ENCODE results near the gene EMILIN2. TPM values are rescaled to one million over a fixed set of nuclear protein-coding genes. Genes with fewer than 3 reads are reported as not detected.

EMILIN2 gene
- polyA plus RNA-seq, 1 donor (not counting 4 experiments of a cell fraction or from before 2014, with no cell fraction given), result 0.07 TPM

DNA sequence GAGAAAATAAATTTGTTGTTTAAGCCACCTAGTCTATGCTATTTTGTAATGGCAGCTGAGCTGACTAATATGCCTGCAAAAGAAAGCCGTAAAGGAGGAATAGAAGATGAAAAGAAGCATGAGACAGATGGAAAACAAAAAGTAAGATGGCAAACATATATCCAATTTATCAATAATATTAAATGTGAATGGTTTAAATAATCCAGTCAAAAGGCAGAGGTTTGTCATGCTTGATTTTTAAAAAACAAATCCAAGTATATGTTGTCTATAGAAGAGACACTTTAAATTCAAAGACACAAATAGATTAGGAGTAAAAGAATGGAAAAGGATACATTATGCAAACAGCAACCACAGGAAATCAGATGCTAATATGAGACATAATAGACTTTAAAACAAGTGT is 35.4 kb upstream of the EMILIN2 start:
- Histone ChIP-seq H4K20me1 (ENCODE audit: control insufficient read depth, extremely low read depth, insufficient read depth, low read length) (no peaks in the 10 kb centered on the region), H3K4me3 (ENCODE audit: control insufficient read depth in 2 of 3, extremely low read depth in 1 of 3, insufficient read depth in 2 of 3, low read depth in 1 of 3, low read length in 3 of 3) (no peak overlapping the region), H3K4me2 (ENCODE audit: control insufficient read depth, extremely low read depth, insufficient read depth, low read depth, low read length) (no peak overlapping the region), H2AFZ (ENCODE audit: control insufficient read depth, low read length) (no peak overlapping the region), H3K9me1 (ENCODE audit: control insufficient read depth, extremely low read depth, insufficient read depth, low read length) (no peaks in the 10 kb centered on the region), H3K27me3 (ENCODE audit: control insufficient read depth, extremely low read depth, insufficient read depth, low read length) (no peaks in the 10 kb centered on the region), H3K9ac (ENCODE audit: control insufficient read depth, extremely low read depth, insufficient read depth, low read length) (no peak overlapping the region), H3K9me3 (ENCODE audit: control insufficient read depth, low read depth, low read length) (no peaks in the 10 kb centered on the region), H3K36me3 (ENCODE audit: control insufficient read depth in 2 of 2, extremely low read depth in 1 of 2, insufficient read depth in 2 of 2, low read length in 2 of 2) (no peaks in the 10 kb centered on the region), H3K4me1 (ENCODE audit: control insufficient read depth, extremely low read depth, insufficient read depth, low read length) (no peaks in the 10 kb centered on the region), H3K79me2 (ENCODE audit: control insufficient read depth, insufficient read depth, low read length) (no peaks in the 10 kb centered on the region), H3K27ac (ENCODE audit: control insufficient read depth, insufficient read depth, low read length) (no peak overlapping the region)
- dilution Hi-C loops (cut with MboI; ENCODE audit: extremely low pct_ligation_motif_present, low sequenced_read_pairs), result no loop called here
- TF ChIP-seq EZH2 (IDR thresholded peaks at IDR 0.05; ENCODE audit: low read length), result no peak
- TF ChIP-seq, protein P1, sequence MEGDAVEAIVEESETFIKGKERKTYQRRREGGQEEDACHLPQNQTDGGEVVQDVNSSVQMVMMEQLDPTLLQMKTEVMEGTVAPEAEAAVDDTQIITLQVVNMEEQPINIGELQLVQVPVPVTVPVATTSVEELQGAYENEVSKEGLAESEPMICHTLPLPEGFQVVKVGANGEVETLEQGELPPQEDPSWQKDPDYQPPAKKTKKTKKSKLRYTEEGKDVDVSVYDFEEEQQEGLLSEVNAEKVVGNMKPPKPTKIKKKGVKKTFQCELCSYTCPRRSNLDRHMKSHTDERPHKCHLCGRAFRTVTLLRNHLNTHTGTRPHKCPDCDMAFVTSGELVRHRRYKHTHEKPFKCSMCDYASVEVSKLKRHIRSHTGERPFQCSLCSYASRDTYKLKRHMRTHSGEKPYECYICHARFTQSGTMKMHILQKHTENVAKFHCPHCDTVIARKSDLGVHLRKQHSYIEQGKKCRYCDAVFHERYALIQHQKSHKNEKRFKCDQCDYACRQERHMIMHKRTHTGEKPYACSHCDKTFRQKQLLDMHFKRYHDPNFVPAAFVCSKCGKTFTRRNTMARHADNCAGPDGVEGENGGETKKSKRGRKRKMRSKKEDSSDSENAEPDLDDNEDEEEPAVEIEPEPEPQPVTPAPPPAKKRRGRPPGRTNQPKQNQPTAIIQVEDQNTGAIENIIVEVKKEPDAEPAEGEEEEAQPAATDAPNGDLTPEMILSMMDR (optimal IDR thresholded peaks at IDR 0.05 in 1 of 3, IDR thresholded peaks at IDR 0.05 in 1 of 3, conservative IDR thresholded peaks at IDR 0.05 in 1 of 3; ENCODE audit: extremely low read depth in 1 of 3, insufficient read depth in 2 of 3, low read length in 3 of 3), result no peak
- DNase-seq (ENCODE audit: low read depth, low spot score), result no peak
- FAIRE-seq, result no peak

DNA sequence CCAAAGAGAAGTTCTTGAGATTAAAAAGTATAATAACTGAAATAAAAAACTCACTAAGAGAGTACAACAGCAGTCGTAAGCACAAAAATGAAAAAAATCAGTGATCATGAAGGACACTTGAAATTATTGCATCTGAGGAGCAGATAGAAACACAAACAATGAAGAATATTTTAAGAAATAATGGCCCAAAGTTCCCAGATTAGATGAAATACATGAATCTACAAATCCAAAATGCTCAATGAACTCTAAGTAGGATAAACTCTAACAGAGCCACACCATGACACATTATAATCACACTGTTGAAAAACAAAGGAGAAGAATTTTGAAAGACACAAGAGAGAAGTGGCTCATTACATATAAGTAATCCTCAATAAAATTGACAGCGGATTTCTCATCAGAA is 31.9 kb upstream of the EMILIN2 start:
- Histone ChIP-seq H3K4me3 (ENCODE audit: control insufficient read depth in 2 of 3, extremely low read depth in 1 of 3, insufficient read depth in 2 of 3, low read depth in 1 of 3, low read length in 3 of 3) (no peak overlapping the region), H4K20me1 (ENCODE audit: control insufficient read depth, extremely low read depth, insufficient read depth, low read length) (no peaks in the 10 kb centered on the region), H3K27me3 (ENCODE audit: control insufficient read depth, extremely low read depth, insufficient read depth, low read length) (no peaks in the 10 kb centered on the region), H3K9me1 (ENCODE audit: control insufficient read depth, extremely low read depth, insufficient read depth, low read length) (no peaks in the 10 kb centered on the region), H3K27ac (ENCODE audit: control insufficient read depth, insufficient read depth, low read length) (no peak overlapping the region), H3K4me1 (ENCODE audit: control insufficient read depth, extremely low read depth, insufficient read depth, low read length) (no peaks in the 10 kb centered on the region), H3K4me2 (ENCODE audit: control insufficient read depth, extremely low read depth, insufficient read depth, low read depth, low read length) (no peak overlapping the region), H3K9ac (ENCODE audit: control insufficient read depth, extremely low read depth, insufficient read depth, low read length) (no peak overlapping the region), H2AFZ (ENCODE audit: control insufficient read depth, low read length) (no peak overlapping the region), H3K79me2 (ENCODE audit: control insufficient read depth, insufficient read depth, low read length) (no peaks in the 10 kb centered on the region), H3K9me3 (ENCODE audit: control insufficient read depth, low read depth, low read length) (no peaks in the 10 kb centered on the region), H3K36me3 (ENCODE audit: control insufficient read depth in 2 of 2, extremely low read depth in 1 of 2, insufficient read depth in 2 of 2, low read length in 2 of 2) (no peaks in the 10 kb centered on the region)
- DNase-seq (ENCODE audit: low read depth, low spot score), result no peak
- dilution Hi-C loops (cut with MboI; ENCODE audit: extremely low pct_ligation_motif_present, low sequenced_read_pairs), result no loop called here
- no peak for TF ChIP-seq EZH2 (IDR thresholded peaks at IDR 0.05; ENCODE audit: low read length)
- TF ChIP-seq, protein P1 (optimal IDR thresholded peaks at IDR 0.05 in 1 of 3, IDR thresholded peaks at IDR 0.05 in 1 of 3, conservative IDR thresholded peaks at IDR 0.05 in 1 of 3; ENCODE audit: extremely low read depth in 1 of 3, insufficient read depth in 2 of 3, low read length in 3 of 3), result no peak
- no peak for FAIRE-seq

Data from keratinocyte (primary cell).